HEK293 (cell line): Measurements from ENCODE around the gene CLDN6.

ENCODE experiments used
- CTCF ChIA-PET: fragments of 350-600 bp; formaldehyde crosslinking; extraction: SDS; loops from one replicate; lab custom pipeline; 2021; ENCODE audit warnings: antibody characterized with exemption; lab: Yijun Ruan, JAX
- POLR2A ChIA-PET: fragments of 300-600 bp; formaldehyde crosslinking; extraction: SDS; loops from one replicate; lab custom pipeline; 2020; ENCODE audit warnings: antibody characterized with exemption, inconsistent platforms; lab: Yijun Ruan, JAX
- H3K27ac ChIP-seq: fragments of 200-500 bp; sonication (Bioruptor generic); 2 replicates; pipeline ENCODE4 v1.5.1; 2014; ENCODE audit warnings: low read depth, low read length, control low read depth, inconsistent platforms; ENCODE audit errors: extremely low read depth
- H3K36me3 ChIP-seq, 2 experiments: fragments of 200-500 bp in 1 of 2; sonication (Bioruptor generic) in 1 of 2; 1 replicate in 1 of 2; 2 replicates in 1 of 2; pipeline ENCODE4 v1.5.1; 2014 to 2017; ENCODE audit warnings: inconsistent platforms in 2 of 2, low read length in 2 of 2; ENCODE audit not compliant: control insufficient read depth in 2 of 2, insufficient read depth in 1 of 2
- H3K4me1 ChIP-seq: fragments of 200-500 bp; sonication (Bioruptor generic); 2 replicates; pipeline ENCODE4 v1.5.1; 2014; ENCODE audit warnings: mild to moderate bottlenecking, low read length, inconsistent platforms; ENCODE audit not compliant: control insufficient read depth, insufficient read depth
- H3K4me3 ChIP-seq: 2 replicates; pipeline ENCODE4 v1.5.1; 2011; ENCODE audit warnings: low read depth, mild to moderate bottlenecking, control low read depth, low read length, moderate library complexity
- H3K9me3 ChIP-seq: fragments of 200-500 bp; sonication (Bioruptor generic); 2 replicates; pipeline ENCODE4 v1.5.1; 2014; ENCODE audit warnings: low read depth, low read length, inconsistent platforms; ENCODE audit not compliant: control insufficient read depth, insufficient read depth
- GLIS2 ChIP-seq: fragments of 450-650 bp; formaldehyde crosslinking; IDR thresholded peaks from 2 replicates; pipeline ENCODE4 v1.5.1; 2016; ENCODE audit warnings: missing biosample characterization, missing genetic modification characterization
- MZF1 ChIP-seq: fragments of 450-650 bp; formaldehyde crosslinking; IDR thresholded peaks from 2 replicates; pipeline ENCODE4 v1.5.1; 2017; ENCODE audit warnings: missing biosample characterization, missing genetic modification characterization, borderline replicate concordance
- PRDM1 ChIP-seq: fragments of 450-650 bp; formaldehyde crosslinking; IDR thresholded peaks from 2 replicates; pipeline ENCODE4; 2016; ENCODE audit warnings: missing biosample characterization, missing genetic modification characterization
- ZBTB21 ChIP-seq: fragments of 450-650 bp; formaldehyde crosslinking; IDR thresholded peaks from 2 replicates; pipeline ENCODE4 v1.5.1; 2017; ENCODE audit warnings: missing biosample characterization, missing genetic modification characterization
- ZNF16 ChIP-seq: fragments of 450-650 bp; formaldehyde crosslinking; IDR thresholded peaks from 2 replicates; pipeline ENCODE4 v1.5.1; 2016; ENCODE audit warnings: low read depth, missing biosample characterization, missing genetic modification characterization
- ZNF266 ChIP-seq: fragments of 450-650 bp; formaldehyde crosslinking; IDR thresholded peaks from 2 replicates; pipeline ENCODE4 v1.5.1; 2016; ENCODE audit warnings: missing biosample characterization, missing genetic modification characterization, low read depth
- ZNF341 ChIP-seq: fragments of 450-650 bp; formaldehyde crosslinking; IDR thresholded peaks from 2 replicates; pipeline ENCODE4; 2016; ENCODE audit warnings: low read depth, missing biosample characterization, missing genetic modification characterization
- ZNF354C ChIP-seq: fragments of 450-650 bp; formaldehyde crosslinking; IDR thresholded peaks from 2 replicates; pipeline ENCODE4 v1.5.1; 2016; ENCODE audit warnings: missing biosample characterization, missing genetic modification characterization, low read depth, borderline replicate concordance
- ZNF433 ChIP-seq: fragments of 450-650 bp; formaldehyde crosslinking; IDR thresholded peaks from 2 replicates; pipeline ENCODE4 v1.5.1; 2016; ENCODE audit warnings: missing biosample characterization, missing genetic modification characterization, low read depth
- ZNF514 ChIP-seq: fragments of 450-650 bp; formaldehyde crosslinking; IDR thresholded peaks from 2 replicates; pipeline ENCODE4 v1.5.1; 2016; ENCODE audit warnings: missing biosample characterization, missing genetic modification characterization
- ZNF544 ChIP-seq: fragments of 450-650 bp; formaldehyde crosslinking; IDR thresholded peaks from 2 replicates; pipeline ENCODE4 v1.5.0; 2017; ENCODE audit warnings: missing biosample characterization, missing genetic modification characterization
- ZNF600 ChIP-seq: fragments of 450-650 bp; formaldehyde crosslinking; IDR thresholded peaks from 2 replicates; pipeline ENCODE4 v1.5.1; 2016; ENCODE audit warnings: missing biosample characterization, missing genetic modification characterization
- ZNF701 ChIP-seq: fragments of 450-650 bp; formaldehyde crosslinking; IDR thresholded peaks from 2 replicates; pipeline ENCODE4 v1.5.1; 2016; ENCODE audit warnings: missing biosample characterization, missing genetic modification characterization
- TF ChIP-seq, protein P1 (sequence below): fragments of 450-650 bp; formaldehyde crosslinking; IDR thresholded peaks from 2 replicates; pipeline ENCODE4 v1.5.1; 2016; ENCODE audit warnings: missing biosample characterization, missing genetic modification characterization
- TF ChIP-seq, protein P2 (sequence below): fragments of 450-650 bp; formaldehyde crosslinking; IDR thresholded peaks from 2 replicates; pipeline ENCODE4 v1.5.1; 2016; ENCODE audit warnings: missing biosample characterization, missing genetic modification characterization
- TF ChIP-seq, protein P3 (sequence below): fragments of 450-650 bp; formaldehyde crosslinking; IDR thresholded peaks from 2 replicates; pipeline ENCODE4 v1.5.1; 2016; ENCODE audit warnings: missing biosample characterization, missing genetic modification characterization
- TF ChIP-seq, protein P4 (sequence below): fragments of 450-650 bp; formaldehyde crosslinking; IDR thresholded peaks from 2 replicates; pipeline ENCODE4 v1.5.1; 2016; ENCODE audit warnings: missing biosample characterization, missing genetic modification characterization
- TF ChIP-seq, protein P5 (sequence below): fragments of 450-650 bp; formaldehyde crosslinking; IDR thresholded peaks from 2 replicates; pipeline ENCODE4 v1.5.1; 2016; ENCODE audit warnings: missing biosample characterization, missing genetic modification characterization
- TF ChIP-seq, protein P6 (sequence below): fragments of 450-650 bp; formaldehyde crosslinking; IDR thresholded peaks from 2 replicates; pipeline ENCODE4 v1.5.1; 2016; ENCODE audit warnings: missing biosample characterization, missing genetic modification characterization

Gene CLDN6

DNA sequence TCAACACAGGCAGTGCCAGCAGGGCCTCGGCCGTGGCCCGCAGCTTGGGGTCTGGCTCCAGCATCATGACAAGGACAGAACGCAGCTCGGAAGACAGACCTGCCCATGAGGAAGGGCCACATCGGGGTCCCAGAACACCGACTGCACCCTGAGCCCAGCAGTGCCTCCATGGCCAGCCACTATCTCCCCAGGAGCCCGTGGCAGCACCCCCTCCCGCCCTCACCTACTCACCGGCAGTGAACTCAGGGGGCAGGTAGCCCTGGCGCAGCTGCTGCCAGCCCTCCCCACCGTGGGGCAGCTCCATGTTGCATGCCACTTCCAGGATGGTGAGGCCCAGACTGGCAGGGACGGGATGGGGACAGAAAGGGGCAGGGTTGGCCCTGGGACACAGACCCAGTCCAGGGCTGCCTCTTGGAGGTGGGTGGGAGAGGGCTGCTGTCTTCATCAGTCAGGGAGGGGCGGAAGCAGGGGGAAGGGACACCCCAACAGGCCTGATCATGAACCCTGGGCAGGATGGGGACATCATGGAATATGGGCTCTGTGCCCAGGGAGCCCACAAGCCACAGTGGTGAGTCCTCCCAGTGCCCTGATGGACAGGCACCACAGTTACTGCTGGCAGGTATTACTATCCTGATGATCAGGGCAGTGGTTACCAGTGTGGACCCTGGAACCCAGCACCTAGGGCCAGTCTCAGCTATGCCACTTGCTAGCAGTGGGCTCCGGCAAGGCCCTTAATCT lies 43.5 kb downstream of the CLDN6 start:
- ChIA-PET CTCF (interaction anchor here (0.6 kb wide), 1 partner anchor 1553 kb away, joined by 3 read pairs; no protein-coding TSS in a partner anchor), POLR2A (interaction anchor here (0.6 to 1.5 kb wide), 5 partner anchors 8 to 92 kb away, joined by 3 to 4 read pairs (median 3); partner anchors contain the start of gene FLYWCH2)
- Histone ChIP-seq H3K27ac (no peak overlapping the region; the same call in 1 of the 2 replicates), H3K36me3 (peaks cover 3 to 76% of the 10 kb centered on the region in 2 experiments; a peak in 2 of 3 replicates), H3K4me3 (no peak overlapping the region), H3K9me3 (no peaks in the 10 kb centered on the region), H3K4me1 (peaks cover 9% of the 10 kb centered on the region)
- TF ChIP-seq GLIS2 (tag by site-specific recombination) (0 out of 2 replicates have a peak, but pooled peaks have one; percentile 5), ZNF341 (tag by site-specific recombination) (peak; percentile 40; the same call in 1 of the 2 replicates), ZNF600 (peak; percentile 11; the same call in 1 of the 2 replicates), ZNF266 (tag by site-specific recombination) (no peak), ZBTB21 (tag by site-specific recombination) (no peak)
- TF ChIP-seq, protein P1, sequence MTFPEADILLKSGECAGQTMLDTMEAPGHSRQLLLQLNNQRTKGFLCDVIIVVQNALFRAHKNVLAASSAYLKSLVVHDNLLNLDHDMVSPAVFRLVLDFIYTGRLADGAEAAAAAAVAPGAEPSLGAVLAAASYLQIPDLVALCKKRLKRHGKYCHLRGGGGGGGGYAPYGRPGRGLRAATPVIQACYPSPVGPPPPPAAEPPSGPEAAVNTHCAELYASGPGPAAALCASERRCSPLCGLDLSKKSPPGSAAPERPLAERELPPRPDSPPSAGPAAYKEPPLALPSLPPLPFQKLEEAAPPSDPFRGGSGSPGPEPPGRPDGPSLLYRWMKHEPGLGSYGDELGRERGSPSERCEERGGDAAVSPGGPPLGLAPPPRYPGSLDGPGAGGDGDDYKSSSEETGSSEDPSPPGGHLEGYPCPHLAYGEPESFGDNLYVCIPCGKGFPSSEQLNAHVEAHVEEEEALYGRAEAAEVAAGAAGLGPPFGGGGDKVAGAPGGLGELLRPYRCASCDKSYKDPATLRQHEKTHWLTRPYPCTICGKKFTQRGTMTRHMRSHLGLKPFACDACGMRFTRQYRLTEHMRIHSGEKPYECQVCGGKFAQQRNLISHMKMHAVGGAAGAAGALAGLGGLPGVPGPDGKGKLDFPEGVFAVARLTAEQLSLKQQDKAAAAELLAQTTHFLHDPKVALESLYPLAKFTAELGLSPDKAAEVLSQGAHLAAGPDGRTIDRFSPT (tag by site-specific recombination), result peak; percentile 30
- TF ChIP-seq, protein P2, sequence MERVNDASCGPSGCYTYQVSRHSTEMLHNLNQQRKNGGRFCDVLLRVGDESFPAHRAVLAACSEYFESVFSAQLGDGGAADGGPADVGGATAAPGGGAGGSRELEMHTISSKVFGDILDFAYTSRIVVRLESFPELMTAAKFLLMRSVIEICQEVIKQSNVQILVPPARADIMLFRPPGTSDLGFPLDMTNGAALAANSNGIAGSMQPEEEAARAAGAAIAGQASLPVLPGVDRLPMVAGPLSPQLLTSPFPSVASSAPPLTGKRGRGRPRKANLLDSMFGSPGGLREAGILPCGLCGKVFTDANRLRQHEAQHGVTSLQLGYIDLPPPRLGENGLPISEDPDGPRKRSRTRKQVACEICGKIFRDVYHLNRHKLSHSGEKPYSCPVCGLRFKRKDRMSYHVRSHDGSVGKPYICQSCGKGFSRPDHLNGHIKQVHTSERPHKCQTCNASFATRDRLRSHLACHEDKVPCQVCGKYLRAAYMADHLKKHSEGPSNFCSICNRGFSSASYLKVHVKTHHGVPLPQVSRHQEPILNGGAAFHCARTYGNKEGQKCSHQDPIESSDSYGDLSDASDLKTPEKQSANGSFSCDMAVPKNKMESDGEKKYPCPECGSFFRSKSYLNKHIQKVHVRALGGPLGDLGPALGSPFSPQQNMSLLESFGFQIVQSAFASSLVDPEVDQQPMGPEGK (tag by site-specific recombination), result peak; percentile 31; the same call in 1 of the 2 replicates

DNA sequence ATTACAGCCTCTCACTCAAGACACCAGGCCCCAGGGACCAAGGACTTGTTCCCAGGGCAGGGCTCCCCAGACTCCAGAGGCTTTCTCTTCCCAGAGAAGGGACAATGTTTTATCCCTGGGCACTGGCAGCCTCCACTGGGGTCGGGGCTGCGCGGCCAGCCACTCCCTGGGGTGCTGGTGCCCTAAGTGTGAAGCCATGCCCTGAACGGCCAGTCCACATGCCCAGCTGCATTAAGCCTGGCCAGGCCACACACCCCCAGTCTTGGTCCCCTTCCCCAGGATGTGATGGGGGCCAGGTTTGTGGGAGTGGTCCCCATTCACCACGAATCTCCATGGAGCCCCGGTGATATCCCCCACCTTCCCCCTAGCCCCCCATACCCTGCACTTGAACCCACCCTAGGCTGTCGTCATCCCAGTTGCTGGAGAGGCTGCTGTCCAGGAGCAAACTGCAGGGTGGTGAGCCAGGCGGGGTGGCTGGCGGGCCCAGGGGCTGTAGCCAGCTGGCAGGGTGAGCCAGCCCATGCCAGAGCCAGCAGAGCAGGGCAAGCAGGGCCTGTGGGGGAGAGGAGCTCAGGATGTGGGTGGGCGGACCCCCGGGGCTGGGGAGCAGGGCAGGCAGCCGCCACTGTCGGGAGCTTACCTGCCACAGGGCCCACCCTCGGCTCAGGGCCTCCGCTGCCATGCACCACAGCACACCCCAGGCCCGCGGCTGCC lies 44.2 kb downstream of the CLDN6 start:
- Histone ChIP-seq H3K4me3 (no peak overlapping the region), H3K4me1 (peaks cover 9% of the 10 kb centered on the region), H3K27ac (peak overlapping the region; percentile 45; the same call in 1 of the 2 replicates), H3K9me3 (no peaks in the 10 kb centered on the region), H3K36me3 (peaks cover 2 to 76% of the 10 kb centered on the region in 2 experiments; a peak in 2 of 3 replicates)
- ChIA-PET CTCF (interaction anchor here (0.6 kb wide), 1 partner anchor 1554 kb away, joined by 3 read pairs; no protein-coding TSS in a partner anchor), POLR2A (interaction anchor here (0.7 to 2.5 kb wide), 7 partner anchors 8 to 91 kb away, joined by 3 to 17 read pairs (median 3); partner anchors contain the start of genes FLYWCH2, HCFC1R1 and TNFRSF12A)
- TF ChIP-seq ZNF701 (tag by site-specific recombination) (no peak), ZNF354C (tag by site-specific recombination) (no peak), PRDM1 (tag by site-specific recombination) (no peak), ZNF514 (tag by site-specific recombination) (no peak), ZNF16 (no peak), ZNF544 (no peak), MZF1 (tag by site-specific recombination) (no peak; the same call in 1 of the 2 replicates), ZNF433 (tag by site-specific recombination) (no peak)
- TF ChIP-seq, protein P3, sequence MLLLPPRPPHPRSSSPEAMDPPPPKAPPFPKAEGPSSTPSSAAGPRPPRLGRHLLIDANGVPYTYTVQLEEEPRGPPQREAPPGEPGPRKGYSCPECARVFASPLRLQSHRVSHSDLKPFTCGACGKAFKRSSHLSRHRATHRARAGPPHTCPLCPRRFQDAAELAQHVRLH (tag by site-specific recombination), result no peak
- TF ChIP-seq, protein P4, sequence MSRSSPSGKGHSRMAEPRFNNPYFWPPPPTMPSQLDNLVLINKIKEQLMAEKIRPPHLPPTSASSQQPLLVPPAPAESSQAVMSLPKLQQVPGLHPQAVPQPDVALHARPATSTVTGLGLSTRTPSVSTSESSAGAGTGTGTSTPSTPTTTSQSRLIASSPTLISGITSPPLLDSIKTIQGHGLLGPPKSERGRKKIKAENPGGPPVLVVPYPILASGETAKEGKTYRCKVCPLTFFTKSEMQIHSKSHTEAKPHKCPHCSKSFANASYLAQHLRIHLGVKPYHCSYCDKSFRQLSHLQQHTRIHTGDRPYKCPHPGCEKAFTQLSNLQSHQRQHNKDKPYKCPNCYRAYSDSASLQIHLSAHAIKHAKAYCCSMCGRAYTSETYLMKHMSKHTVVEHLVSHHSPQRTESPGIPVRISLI (tag by site-specific recombination), result no peak
- TF ChIP-seq, protein P5, sequence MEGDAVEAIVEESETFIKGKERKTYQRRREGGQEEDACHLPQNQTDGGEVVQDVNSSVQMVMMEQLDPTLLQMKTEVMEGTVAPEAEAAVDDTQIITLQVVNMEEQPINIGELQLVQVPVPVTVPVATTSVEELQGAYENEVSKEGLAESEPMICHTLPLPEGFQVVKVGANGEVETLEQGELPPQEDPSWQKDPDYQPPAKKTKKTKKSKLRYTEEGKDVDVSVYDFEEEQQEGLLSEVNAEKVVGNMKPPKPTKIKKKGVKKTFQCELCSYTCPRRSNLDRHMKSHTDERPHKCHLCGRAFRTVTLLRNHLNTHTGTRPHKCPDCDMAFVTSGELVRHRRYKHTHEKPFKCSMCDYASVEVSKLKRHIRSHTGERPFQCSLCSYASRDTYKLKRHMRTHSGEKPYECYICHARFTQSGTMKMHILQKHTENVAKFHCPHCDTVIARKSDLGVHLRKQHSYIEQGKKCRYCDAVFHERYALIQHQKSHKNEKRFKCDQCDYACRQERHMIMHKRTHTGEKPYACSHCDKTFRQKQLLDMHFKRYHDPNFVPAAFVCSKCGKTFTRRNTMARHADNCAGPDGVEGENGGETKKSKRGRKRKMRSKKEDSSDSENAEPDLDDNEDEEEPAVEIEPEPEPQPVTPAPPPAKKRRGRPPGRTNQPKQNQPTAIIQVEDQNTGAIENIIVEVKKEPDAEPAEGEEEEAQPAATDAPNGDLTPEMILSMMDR, result no peak
- TF ChIP-seq, protein P1 (tag by site-specific recombination), result 0 out of 2 replicates have a peak, but pooled peaks have one; percentile 13
- TF ChIP-seq, protein P6, sequence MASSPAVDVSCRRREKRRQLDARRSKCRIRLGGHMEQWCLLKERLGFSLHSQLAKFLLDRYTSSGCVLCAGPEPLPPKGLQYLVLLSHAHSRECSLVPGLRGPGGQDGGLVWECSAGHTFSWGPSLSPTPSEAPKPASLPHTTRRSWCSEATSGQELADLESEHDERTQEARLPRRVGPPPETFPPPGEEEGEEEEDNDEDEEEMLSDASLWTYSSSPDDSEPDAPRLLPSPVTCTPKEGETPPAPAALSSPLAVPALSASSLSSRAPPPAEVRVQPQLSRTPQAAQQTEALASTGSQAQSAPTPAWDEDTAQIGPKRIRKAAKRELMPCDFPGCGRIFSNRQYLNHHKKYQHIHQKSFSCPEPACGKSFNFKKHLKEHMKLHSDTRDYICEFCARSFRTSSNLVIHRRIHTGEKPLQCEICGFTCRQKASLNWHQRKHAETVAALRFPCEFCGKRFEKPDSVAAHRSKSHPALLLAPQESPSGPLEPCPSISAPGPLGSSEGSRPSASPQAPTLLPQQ (tag by site-specific recombination), result peak; percentile 63
